Ovary (tissue), 9 donors: ENCODE data around the gene PCGF2. TPM values are rescaled to one million over a fixed set of nuclear protein-coding genes. Genes with fewer than 3 reads are reported as not detected.

Experiments
- DNase-seq, 5 donors: peaks; one replicate each; pipeline ENCODE4 v3.0.0-alpha.2; 2019 to 2020
- H3K27ac ChIP-seq, 2 donors: fragments of 200-600 bp; one replicate each; pipeline versions ENCODE4 v1.5.1 to v1.8.0; 2019 to 2022
- H3K27me3 ChIP-seq: fragments of 200-600 bp; one replicate; pipeline ENCODE4 v1.8.0; 2022
- H3K36me3 ChIP-seq: fragments of 200-600 bp; sonication (generic); one replicate; pipeline ENCODE4 v1.5.1; 2019
- H3K4me1 ChIP-seq: one replicate; pipeline ENCODE4 v1.8.1; 2013; ENCODE audit warnings: mild to moderate bottlenecking, moderate library complexity; ENCODE audit not compliant: insufficient read depth
- H3K4me3 ChIP-seq: fragments of 200-600 bp; sonication (generic); one replicate; pipeline ENCODE4 v1.5.1; 2017
- H3K9me3 ChIP-seq, 2 donors: fragments of 200-600 bp in 1 of 2; sonication (generic) in 1 of 2; one replicate each; pipeline versions ENCODE4 v1.5.1 to v1.8.1; 2013 to 2019; ENCODE audit warnings: mild to moderate bottlenecking in 1 of 2, moderate library complexity in 1 of 2
- CTCF ChIP-seq, 3 donors: fragments of 450-650 bp in 2 of 3; fragments of 200-600 bp in 1 of 3; IDR thresholded peaks; one replicate each; pipeline versions ENCODE4 v1.5.1 to v1.8.0; 2016 to 2022; ENCODE audit warnings: antibody characterized with exemption in 3 of 3, mild to moderate bottlenecking in 1 of 3
- EP300 ChIP-seq: sonication (generic); formaldehyde crosslinking; IDR thresholded peaks from one replicate; pipeline ENCODE4 v1.6.1; 2017; ENCODE audit warnings: antibody characterized with exemption
- POLR2A ChIP-seq: fragments of 450-650 bp; IDR thresholded peaks from one replicate; pipeline ENCODE4 v1.6.1; 2017; ENCODE audit warnings: antibody characterized with exemption, mild to moderate bottlenecking, moderate library complexity
- WGBS, 3 donors: extraction: QIAGEN DNeasy Blood & Tissue Kit in 1 of 3; methylation state at CpG; one replicate each; pipeline versions ENCODE4 v1.1.5 to v1.1.7; 2013 to 2017; 5-methylcytosine and 5-hydroxymethylcytosine counted together
- intact Hi-C, 4 donors: fragments of 100-400 bp; cut with DNase I; formaldehyde crosslinking; loops; one replicate each; pipeline versions ENCODE4 v1.11.0 to v1.15.1; 2022 to 2023
- polyA plus RNA-seq, 2 donors: library from polyadenylated mRNA; stranded (reverse); fragments of 200-250 nt in 1 of 2; fragments of 350-450 nt in 1 of 2; fragmentation: Illumina TruSeq in 1 of 2; extraction: RNeasy Lipid Tissue Mini Kit (QIAGEN cat#74804) in 1 of 2; gene quantifications; one replicate each; pipeline ENCODE4 v1.2.3, GENCODE V29; 2013 to 2014
- total RNA-seq, 7 donors: library from RNA; depleted of rRNA in 2 of 7; stranded (reverse); fragments of >200 nt in 2 of 7; fragmentation: NEBNext Ultra II Directional in 3 of 7; extraction: Animal tissue kit (Norgen Biotek cat#: 25700) in 3 of 7; gene quantifications; one replicate each; pipeline versions ENCODE4 v1.1.0 to v1.2.4, GENCODE V29; 2016 to 2023
- donor health status: DM: no; HTN: no; CAD: no; lungs with moderate emphysema.
- donor health status: DM: no; HTN: no; CAD: no.
- donor health status: Bipolar disorder and iron deficiency.
- donor health status: DM: yes; HTN: yes; CAD: no.
- donor health status: DM: no; HTN: no; CAD: no.
- donor health status: DM: yes; HTN: yes; CAD: no.

Gene PCGF2
- total and polyA plus RNA-seq, 9 donors, result 7.4 to 92.7 (median 62.3) TPM

GRCh38 chr17:38741461-38741860 lies 6.7 kb downstream of the PCGF2 start:
- no peak for DNase-seq
- no peak overlapping the region for H3K4me3 ChIP-seq
- intact Hi-C loops, result no loop called here
- WGBS, 3 donors, result 77 to 86% (median 82%) methylated on average over 5 of the region's 5 CpGs
- H3K27me3 ChIP-seq, result no peaks in the 10 kb centered on the region
- no peaks in the 10 kb centered on the region for H3K36me3 ChIP-seq
- no peak for TF ChIP-seq CTCF (IDR thresholded peaks at IDR 0.05)
- TF ChIP-seq EP300, result no peak
- TF ChIP-seq POLR2A, result no peak
- H3K4me1 ChIP-seq, result peaks cover 17% of the 10 kb centered on the region
- H3K9me3 ChIP-seq, result no peaks in the 10 kb centered on the region
- H3K27ac ChIP-seq, result peak overlapping the region in 1 of 2 donors; percentile 55

GRCh38 chr17:38740806-38741205 lies 7.3 kb downstream of the PCGF2 start:
- TF ChIP-seq EP300, result no peak
- no peak for TF ChIP-seq CTCF (IDR thresholded peaks at IDR 0.05)
- no peak for TF ChIP-seq POLR2A

GRCh38 chr17:38740044-38740443 lies 8.1 kb downstream of the PCGF2 start:
- no peak overlapping the region for H3K4me3 ChIP-seq
- no peaks in the 10 kb centered on the region for H3K27me3 ChIP-seq
- DNase-seq, result no peak
- H3K36me3 ChIP-seq, result no peaks in the 10 kb centered on the region
- WGBS, 3 donors, result 84 to 89% (median 89%) methylated on average over 19 of the region's 19 CpGs
- H3K27ac ChIP-seq, result no peak overlapping the region
- no peak for TF ChIP-seq POLR2A
- intact Hi-C loops, result no loop called here
- H3K4me1 ChIP-seq, result peaks cover 14% of the 10 kb centered on the region
- H3K9me3 ChIP-seq, result no peaks in the 10 kb centered on the region

More at GRCh38 chr17:38740806-38741205, 7.3 kb downstream of the PCGF2 start:
- Histone ChIP-seq H3K4me1 (peaks cover 13% of the 10 kb centered on the region), H3K9me3 (no peaks in the 10 kb centered on the region), H3K27ac (no peak overlapping the region), H3K4me3 (no peak overlapping the region), H3K36me3 (no peaks in the 10 kb centered on the region), H3K27me3 (no peaks in the 10 kb centered on the region)
- DNase-seq, result no peak
- intact Hi-C loops, result no loop called here
- 74 to 78% (median 75%) methylated on average over 4 of the region's 4 CpGs for WGBS, 3 donors

GRCh38 chr17:38739305-38739704 lies 8.8 kb downstream of the PCGF2 start:
- H3K4me3 ChIP-seq, result no peak overlapping the region
- no peak overlapping the region for H3K27ac ChIP-seq
- H3K27me3 ChIP-seq, result no peaks in the 10 kb centered on the region
- whole genome bisulfite sequencing, 3 donors, result 70 to 78% (median 75%) methylated on average over 14 of the region's 14 CpGs
- intact Hi-C loops, result loop anchor here (5.0 kb wide), 1 partner anchor 62 kb away; no protein-coding TSS in a partner anchor
- H3K36me3 ChIP-seq, result no peaks in the 10 kb centered on the region
- H3K9me3 ChIP-seq, result no peaks in the 10 kb centered on the region
- peaks cover 14% of the 10 kb centered on the region for H3K4me1 ChIP-seq
- peak in 1 of 5 donors; percentile 30 for DNase-seq
- no peak for TF ChIP-seq EP300
- TF ChIP-seq POLR2A, result no peak
- TF ChIP-seq CTCF (IDR thresholded peaks at IDR 0.05), result no peak

- intact Hi-C loops, result loop anchor here (5.0 kb wide), 1 partner anchor 61 kb away; no protein-coding TSS in a partner anchor
- Histone ChIP-seq H3K4me3 (no peak overlapping the region), H3K4me1 (peaks cover 14% of the 10 kb centered on the region), H3K36me3 (no peaks in the 10 kb centered on the region), H3K27me3 (no peaks in the 10 kb centered on the region), H3K27ac (no peak overlapping the region), H3K9me3 (no peaks in the 10 kb centered on the region)
- 92 to 94% (median 92%) methylated on average over 16 of the region's 16 CpGs for WGBS, 3 donors
- no peak for DNase-seq
- TF ChIP-seq CTCF (IDR thresholded peaks at IDR 0.05) (no peak), POLR2A (no peak), EP300 (no peak)
Observed at GRCh38 chr17:38738686-38739085, 9.4 kb downstream of the PCGF2 start.
